KG1 (cell line): ENCODE results near the gene INO80B.
A peak's percentile ranks its signal among the peaks of the same experiment; 100 is the strongest.
"Not testable (repeated sequence)": the region's sequence is repeated elsewhere in the genome, so short reads cannot be mapped to it uniquely, and the experiment has no call there.

ENCODE experiments used
- DNase-seq: peaks from one replicate; lab custom pipeline; 2025; lab: John Stamatoyannopoulos, UW

INO80B gene

GRCh38 chr2:74481961-74482800, 27.3 kb downstream of the INO80B start:
- no peak for DNase-seq

- peak; percentile 92 for DNase-seq
Observed at GRCh38 chr2:74482801-74483674, 28.2 kb downstream of the INO80B start, which contains the start of the genes CCDC142 and TTC31. Gene CCDC142, minus strand, starts transcription at chr2:74482998. Its CDS starts 161 bp downstream, at chr2:74482837. Gene TTC31, plus strand, starts transcription at chr2:74483081. Its CDS starts 15 bp downstream, at chr2:74483096.

GRCh38 chr2:74483675-74484164, 28.8 kb downstream of the INO80B start:
- DNase-seq: not testable (repeated sequence)

- DNase-seq: no peak
Observed at GRCh38 chr2:74486141-74486540, 31.3 kb downstream of the INO80B start.

- no peak for DNase-seq
Observed at GRCh38 chr2:74488643-74489481, 34.0 kb downstream of the INO80B start.

- no peak for DNase-seq
Observed at GRCh38 chr2:74489906-74490305, 35.0 kb downstream of the INO80B start.

- no peak for DNase-seq
Observed at GRCh38 chr2:74491648-74492544, 37.0 kb downstream of the INO80B start.

- DNase-seq: no peak
Observed at GRCh38 chr2:74493546-74493945, 38.7 kb downstream of the INO80B start.

GRCh38 chr2:74495440-74495839, 40.6 kb downstream of the INO80B start:
- DNase-seq: no peak

- no peak for DNase-seq
Observed at GRCh38 chr2:74496997-74497776, 42.3 kb downstream of the INO80B start.

GRCh38 chr2:74497777-74498499, 43.1 kb downstream of the INO80B start:
- no peak for DNase-seq

GRCh38 chr2:74498500-74499266, 43.8 kb downstream of the INO80B start:
- DNase-seq: no peak

GRCh38 chr2:74499267-74499939, 44.5 kb downstream of the INO80B start, which contains the start of gene LBX2:
Gene LBX2, minus strand, starts transcription at chr2:74499603. Its CDS starts 66 bp downstream, at chr2:74499537.
- DNase-seq: peak; percentile 24

GRCh38 chr2:74499940-74500577, 45.2 kb downstream of the INO80B start:
- no peak for DNase-seq

- no peak for DNase-seq
Observed at GRCh38 chr2:74500578-74500946, 45.7 kb downstream of the INO80B start.

- DNase-seq: no peak
Observed at GRCh38 chr2:74501335-74502071, 46.6 kb downstream of the INO80B start.
